K562 (cell line): ENCODE results near the gene APOBEC3A. TPM values are rescaled to one million over a fixed set of nuclear protein-coding genes. Genes with fewer than 3 reads are reported as not detected.

Experiments
- CTCF ChIP-seq, 3 experiments: IDR thresholded peaks in 2 of 3; conservative IDR thresholded peaks in 1 of 3; 2 replicates each; pipeline ENCODE4 v1.5.1; 2011 to 2012; ENCODE audit warnings: low read length in 3 of 3, mild to moderate bottlenecking in 3 of 3, control low read depth in 2 of 3, improper control_type of control experiment in 1 of 3, inconsistent platforms in 1 of 3, low read depth in 1 of 3, mixed read lengths in 1 of 3, moderate library complexity in 1 of 3; ENCODE audit not compliant: insufficient read depth in 2 of 3
- HMGN3 ChIP-seq: IDR thresholded peaks from 2 replicates; pipeline ENCODE4 v1.6.1; 2011; ENCODE audit warnings: borderline replicate concordance, low read depth, mild to moderate bottlenecking, mixed read lengths, low read length; ENCODE audit not compliant: insufficient read length; ENCODE audit errors: extremely low read depth
- IRF2 ChIP-seq: sonication (generic); formaldehyde crosslinking; IDR thresholded peaks from 2 replicates; pipeline ENCODE4 v1.8.1; 2022; ENCODE audit warnings: mild to moderate bottlenecking, missing genetic modification reagents
- KLF10 ChIP-seq: fragments of 250-450 bp; sonication (Bioruptor Pico); IDR thresholded peaks from 2 replicates; pipeline ENCODE4 v1.6.1; 2021; ENCODE audit warnings: matching md5 sums
- NR3C1 ChIP-seq: sonication (generic); formaldehyde crosslinking; IDR thresholded peaks from 2 replicates; pipeline ENCODE4 v1.8.1; 2022; ENCODE audit warnings: missing genetic modification reagents
- NR4A1 ChIP-seq, 2 experiments: fragments of 250-450 bp in 1 of 2; fragments of 450-650 bp in 1 of 2; sonication (Bioruptor Pico) in 1 of 2; IDR thresholded peaks; 2 replicates each; pipeline versions ENCODE4 v1.4.0 to v1.6.1; 2016 to 2020; ENCODE audit warnings: mild to moderate bottlenecking in 2 of 2, missing compliant biosample characterization in 1 of 2, missing genetic modification characterization in 1 of 2, moderate library complexity in 1 of 2
- PHTF2 ChIP-seq: fragments of 250-450 bp; sonication (Bioruptor Pico); IDR thresholded peaks from 2 replicates; pipeline ENCODE4 v1.5.0; 2021; ENCODE audit warnings: mild to moderate bottlenecking
- POLR2AphosphoS2 ChIP-seq: IDR thresholded peaks from 2 replicates; pipeline ENCODE4 v1.6.1; 2012; ENCODE audit warnings: low read length, improper control_type of control experiment
- RAD21 ChIP-seq, 2 experiments: fragments of 250-450 bp in 1 of 2; fragments of 450-650 bp in 1 of 2; sonication (Bioruptor Pico) in 1 of 2; formaldehyde crosslinking in 1 of 2; IDR thresholded peaks in 1 of 2; conservative IDR thresholded peaks in 1 of 2; 2 replicates each; pipeline versions ENCODE4 v1.4.0 to v1.8.0; 2020 to 2022; ENCODE audit warnings: mild to moderate bottlenecking in 2 of 2, moderate library complexity in 1 of 2
- SFPQ ChIP-seq: fragments of 200-400 bp; formaldehyde crosslinking; IDR thresholded peaks from 2 replicates; pipeline ENCODE4 v1.6.1; 2017; ENCODE audit warnings: mild to moderate bottlenecking, low read depth, low read length, moderate library complexity
- ZNF444 ChIP-seq: fragments of 250-450 bp; sonication (Bioruptor Pico); IDR thresholded peaks from 2 replicates; pipeline ENCODE4 v1.4.0; 2020; ENCODE audit warnings: mild to moderate bottlenecking, moderate library complexity
- ZNF76 ChIP-seq: fragments of 250-450 bp; sonication (Bioruptor Pico); IDR thresholded peaks from 2 replicates; pipeline ENCODE4 v1.4.0; 2020; ENCODE audit warnings: mild to moderate bottlenecking, moderate library complexity, borderline replicate concordance
- polyA plus RNA-seq, 8 experiments: library from polyadenylated mRNA; depleted of rRNA in 4 of 8; stranded (reverse) in 5 of 8; unstranded in 3 of 8; fragments of >200 nt; fragmentation: Nextera tagmentation in 2 of 8; fragmentation: Illumina TruSeq in 1 of 8; extraction: Ambion mirVana in 2 of 8; extraction: Trizol in 1 of 8; gene quantifications; 2 replicates each; pipeline versions ENCODE4 v1.2.1 to v1.2.3, GENCODE V29; 2011 to 2014; ENCODE audit warnings: inconsistent platforms in 1 of 8, missing spikeins in 1 of 8
- total RNA-seq, 7 experiments: library from RNA; depleted of rRNA in 6 of 7; stranded (reverse); fragments of >200 nt in 6 of 7; fragmentation: Illumina TruSeq in 2 of 7; extraction: Trizol in 2 of 7; gene quantifications; 2 replicates each; pipeline versions ENCODE4 v1.2.1 to v1.2.3, GENCODE V29; 2011 to 2021; ENCODE audit warnings: low replicate concordance in 1 of 7
- TF ChIP-seq, protein P1 (sequence below): fragments of 450-650 bp; IDR thresholded peaks from 2 replicates; pipeline ENCODE4 v1.6.1; 2016; ENCODE audit warnings: low read depth

APOBEC3A gene
- total and polyA plus RNA-seq, 9 of the 15 experiments (the other 6 are each of a cell fraction or from before 2014, with no cell fraction given), result 0.04 TPM; not detected in 8

- TF ChIP-seq, protein P1, sequence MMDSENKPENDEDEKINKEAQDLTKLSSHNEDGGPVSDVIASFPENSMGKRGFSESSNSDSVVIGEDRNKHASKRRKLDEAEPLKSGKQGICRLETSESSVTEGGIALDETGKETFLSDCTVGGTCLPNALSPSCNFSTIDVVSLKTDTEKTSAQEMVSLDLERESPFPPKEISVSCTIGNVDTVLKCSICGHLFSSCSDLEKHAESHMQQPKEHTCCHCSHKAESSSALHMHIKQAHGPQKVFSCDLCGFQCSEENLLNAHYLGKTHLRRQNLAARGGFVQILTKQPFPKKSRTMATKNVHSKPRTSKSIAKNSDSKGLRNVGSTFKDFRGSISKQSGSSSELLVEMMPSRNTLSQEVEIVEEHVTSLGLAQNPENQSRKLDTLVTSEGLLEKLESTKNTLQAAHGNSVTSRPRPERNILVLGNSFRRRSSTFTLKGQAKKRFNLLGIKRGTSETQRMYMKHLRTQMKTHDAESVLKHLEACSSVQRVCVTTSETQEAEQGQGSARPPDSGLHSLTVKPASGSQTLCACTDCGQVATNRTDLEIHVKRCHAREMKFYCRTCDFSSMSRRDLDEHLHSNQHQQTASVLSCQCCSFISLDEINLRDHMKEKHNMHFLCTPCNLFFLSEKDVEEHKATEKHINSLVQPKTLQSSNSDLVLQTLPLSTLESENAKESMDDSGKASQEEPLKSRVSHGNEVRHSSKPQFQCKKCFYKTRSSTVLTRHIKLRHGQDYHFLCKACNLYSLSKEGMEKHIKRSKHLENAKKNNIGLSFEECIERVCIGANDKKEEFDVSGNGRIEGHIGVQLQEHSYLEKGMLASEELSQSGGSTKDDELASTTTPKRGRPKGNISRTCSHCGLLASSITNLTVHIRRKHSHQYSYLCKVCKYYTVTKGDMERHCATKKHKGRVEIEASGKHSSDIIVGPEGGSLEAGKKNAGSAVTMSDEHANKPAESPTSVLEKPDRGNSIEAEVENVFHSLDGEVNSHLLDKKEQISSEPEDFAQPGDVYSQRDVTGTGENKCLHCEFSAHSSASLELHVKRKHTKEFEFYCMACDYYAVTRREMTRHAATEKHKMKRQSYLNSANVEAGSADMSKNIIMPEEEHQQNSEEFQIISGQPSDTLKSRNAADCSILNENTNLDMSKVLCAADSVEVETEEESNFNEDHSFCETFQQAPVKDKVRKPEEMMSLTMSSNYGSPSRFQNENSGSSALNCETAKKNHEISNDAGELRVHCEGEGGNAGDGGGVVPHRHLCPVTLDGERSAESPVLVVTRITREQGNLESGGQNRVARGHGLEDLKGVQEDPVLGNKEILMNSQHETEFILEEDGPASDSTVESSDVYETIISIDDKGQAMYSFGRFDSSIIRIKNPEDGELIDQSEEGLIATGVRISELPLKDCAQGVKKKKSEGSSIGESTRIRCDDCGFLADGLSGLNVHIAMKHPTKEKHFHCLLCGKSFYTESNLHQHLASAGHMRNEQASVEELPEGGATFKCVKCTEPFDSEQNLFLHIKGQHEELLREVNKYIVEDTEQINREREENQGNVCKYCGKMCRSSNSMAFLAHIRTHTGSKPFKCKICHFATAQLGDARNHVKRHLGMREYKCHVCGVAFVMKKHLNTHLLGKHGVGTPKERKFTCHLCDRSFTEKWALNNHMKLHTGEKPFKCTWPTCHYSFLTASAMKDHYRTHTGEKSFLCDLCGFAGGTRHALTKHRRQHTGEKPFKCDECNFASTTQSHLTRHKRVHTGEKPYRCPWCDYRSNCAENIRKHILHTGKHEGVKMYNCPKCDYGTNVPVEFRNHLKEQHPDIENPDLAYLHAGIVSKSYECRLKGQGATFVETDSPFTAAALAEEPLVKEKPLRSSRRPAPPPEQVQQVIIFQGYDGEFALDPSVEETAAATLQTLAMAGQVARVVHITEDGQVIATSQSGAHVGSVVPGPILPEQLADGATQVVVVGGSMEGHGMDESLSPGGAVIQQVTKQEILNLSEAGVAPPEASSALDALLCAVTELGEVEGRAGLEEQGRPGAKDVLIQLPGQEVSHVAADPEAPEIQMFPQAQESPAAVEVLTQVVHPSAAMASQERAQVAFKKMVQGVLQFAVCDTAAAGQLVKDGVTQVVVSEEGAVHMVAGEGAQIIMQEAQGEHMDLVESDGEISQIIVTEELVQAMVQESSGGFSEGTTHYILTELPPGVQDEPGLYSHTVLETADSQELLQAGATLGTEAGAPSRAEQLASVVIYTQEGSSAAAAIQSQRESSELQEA, result no peak
- TF ChIP-seq POLR2AphosphoS2, result no peak
- TF ChIP-seq ZNF444 (CRISPR knock-in tag), result no peak
- no peak for TF ChIP-seq HMGN3
- no peak for TF ChIP-seq KLF10
- TF ChIP-seq IRF2, result no peak
- no peak for TF ChIP-seq PHTF2
- TF ChIP-seq ZNF76 (CRISPR knock-in tag), result no peak
- TF ChIP-seq RAD21 (CRISPR knock-in tag; conservative IDR thresholded peaks at IDR 0.05 in 1 of 2, IDR thresholded peaks at IDR 0.05 in 1 of 2), result peak in 1 of 2 experiments; percentile 10; a peak in 1 of 4 replicates
- no peak for TF ChIP-seq SFPQ
- no peak for TF ChIP-seq NR3C1 (CRISPR knock-in tag)
- no peak for TF ChIP-seq NR4A1 (CRISPR knock-in tag; IDR thresholded peaks at IDR 0.05)
- no peak for TF ChIP-seq NR4A1 (tag; IDR thresholded peaks at IDR 0.05)
- TF ChIP-seq CTCF (IDR thresholded peaks at IDR 0.05 in 2 of 3, conservative IDR thresholded peaks at IDR 0.05 in 1 of 3; ENCODE audit: insufficient read depth in 2 of 3, low read depth in 1 of 3, low read length in 3 of 3), result peak; percentile 49 to 98 (median 78); a peak in 5 of 6 replicates
Measured at GRCh38 chr22:38981005-38981991, 23.9 kb downstream of the APOBEC3A start (continued).
